ENCODE measurements around the gene RGS10. TPM values are rescaled to one million over a fixed set of nuclear protein-coding genes. Genes with fewer than 3 reads are reported as not detected.

The RGS10 gene
- total RNA-seq, 2 donors from 2014 or later, result 7.8 to 10.8 TPM

GRCh38 chr10:119503821-119504220 lies 38.7 kb downstream of the RGS10 start:
- TF ChIP-seq CTCF (IDR thresholded peaks at IDR 0.05), result no peak
- no peak overlapping the region for H3K4me3 ChIP-seq
- H3K4me1 ChIP-seq, result no peaks in the 10 kb centered on the region
- no peaks in the 10 kb centered on the region for H3K27me3 ChIP-seq
- H3K9me3 ChIP-seq, result no peaks in the 10 kb centered on the region
- H3K36me3 ChIP-seq, result peaks cover 5% of the 10 kb centered on the region
- no peak overlapping the region for H3K27ac ChIP-seq
- no peak for DNase-seq (ENCODE audit: low spot score)

- Histone ChIP-seq H3K27me3 (no peaks in the 10 kb centered on the region), H3K4me1 (no peaks in the 10 kb centered on the region), H3K36me3 (peaks cover 5% of the 10 kb centered on the region), H3K9me3 (no peaks in the 10 kb centered on the region), H3K27ac (no peak overlapping the region), H3K4me3 (no peak overlapping the region)
- DNase-seq (ENCODE audit: low spot score), result no peak
- no peak for TF ChIP-seq CTCF (IDR thresholded peaks at IDR 0.05)
Observed at GRCh38 chr10:119502618-119503155, 39.8 kb downstream of the RGS10 start.

- DNase-seq (ENCODE audit: low spot score), result no peak
- Histone ChIP-seq H3K4me1 (no peaks in the 10 kb centered on the region), H3K9me3 (no peaks in the 10 kb centered on the region), H3K36me3 (peaks cover 5% of the 10 kb centered on the region), H3K27ac (no peak overlapping the region), H3K27me3 (no peaks in the 10 kb centered on the region), H3K4me3 (no peak overlapping the region)
- TF ChIP-seq CTCF (IDR thresholded peaks at IDR 0.05), result no peak
Observed at GRCh38 chr10:119502209-119502608, 40.3 kb downstream of the RGS10 start.

- Histone ChIP-seq H3K9me3 (no peaks in the 10 kb centered on the region), H3K36me3 (peaks cover 5% of the 10 kb centered on the region), H3K4me1 (no peaks in the 10 kb centered on the region), H3K27me3 (no peaks in the 10 kb centered on the region), H3K4me3 (no peak overlapping the region), H3K27ac (no peak overlapping the region)
- no peak for DNase-seq (ENCODE audit: low spot score)
- no peak for TF ChIP-seq CTCF (IDR thresholded peaks at IDR 0.05)
Observed at GRCh38 chr10:119501690-119502089, 40.8 kb downstream of the RGS10 start.

- no peak for DNase-seq (ENCODE audit: low spot score)
- Histone ChIP-seq H3K4me1 (no peaks in the 10 kb centered on the region), H3K9me3 (no peaks in the 10 kb centered on the region), H3K27me3 (no peaks in the 10 kb centered on the region), H3K27ac (no peak overlapping the region), H3K4me3 (no peak overlapping the region), H3K36me3 (peaks cover 5% of the 10 kb centered on the region)
- no peak for TF ChIP-seq CTCF (IDR thresholded peaks at IDR 0.05)
Observed at GRCh38 chr10:119500821-119501220, 41.7 kb downstream of the RGS10 start.

- Histone ChIP-seq H3K36me3 (peaks cover 5% of the 10 kb centered on the region), H3K4me3 (no peak overlapping the region), H3K9me3 (no peaks in the 10 kb centered on the region), H3K27ac (no peak overlapping the region), H3K27me3 (no peaks in the 10 kb centered on the region), H3K4me1 (no peaks in the 10 kb centered on the region)
- no peak for TF ChIP-seq CTCF (IDR thresholded peaks at IDR 0.05)
- no peak for DNase-seq (ENCODE audit: low spot score)
Observed at GRCh38 chr10:119500123-119500795, 42.3 kb downstream of the RGS10 start.

Measured in right atrium auricular region (tissue), 2 donors.